IMR-90 (cell line): ENCODE results near the gene PRR9. TPM values are rescaled to one million over a fixed set of nuclear protein-coding genes. Genes with fewer than 3 reads are reported as not detected.

Experiments used
- ATAC-seq: fragments of 200-7000 bp; cut with Tn5 transposase; 2 replicates; pipeline ENCODE4 v1.9.1; 2020; ENCODE audit warnings: low read depth, mild to moderate bottlenecking, moderate library complexity
- BruUV-seq: library from RNA; stranded (reverse); fragments of 400-500 nt; replicated peaks from 2 replicates; lab custom pipeline; 2021; lab: Mats Ljungman, UMichigan
- CTCF ChIA-PET: fragments of 300-600 bp; formaldehyde crosslinking; extraction: SDS; loops from one replicate; lab custom pipeline; 2021; ENCODE audit warnings: antibody characterized with exemption; lab: Yijun Ruan, JAX
- POLR2A ChIA-PET: fragments of 300-600 bp; sonication (Branson Sonifier 250); formaldehyde crosslinking; loops from one replicate; lab custom pipeline; 2022; ENCODE audit warnings: antibody characterized with exemption; ENCODE audit not compliant: unreplicated experiment; lab: Charles Lee
- DNase-seq: peaks from one replicate; pipeline ENCODE4 v3.0.0; 2013
- H2AFZ ChIP-seq: replicated peaks from 2 replicates; pipeline ENCODE3; 2013; ENCODE audit warnings: low read length, mild to moderate bottlenecking; ENCODE audit not compliant: poor library complexity
- H2AK5ac ChIP-seq: 2 replicates; pipeline ENCODE4 v1.6.1; 2013; ENCODE audit warnings: low read depth, low read length, inconsistent platforms
- H2AK9ac ChIP-seq: replicated peaks from 2 replicates; pipeline ENCODE3; 2013; ENCODE audit warnings: mild to moderate bottlenecking, low read depth, low read length, moderate library complexity; ENCODE audit not compliant: poor library complexity
- H2BK120ac ChIP-seq: 2 replicates; pipeline ENCODE4 v1.6.1; 2013; ENCODE audit warnings: low read depth, low read length, inconsistent platforms
- H2BK15ac ChIP-seq: 3 replicates; pipeline ENCODE4 v1.6.1; 2013; ENCODE audit warnings: low read depth, low read length, inconsistent platforms
- H2BK20ac ChIP-seq: 2 replicates; pipeline ENCODE4 v1.6.1; 2013; ENCODE audit warnings: low read depth, mild to moderate bottlenecking, inconsistent platforms, low read length, moderate library complexity
- H2BK5ac ChIP-seq: 2 replicates; pipeline ENCODE4 v1.6.1; 2013; ENCODE audit warnings: mild to moderate bottlenecking, low read depth, low read length, inconsistent platforms; ENCODE audit not compliant: poor library complexity, severe bottlenecking
- H3K14ac ChIP-seq: replicated peaks from 2 replicates; pipeline ENCODE4 v1.6.1; 2013; ENCODE audit warnings: low read depth, low read length, inconsistent platforms
- H3K18ac ChIP-seq: 2 replicates; pipeline ENCODE4 v1.6.1; 2013; ENCODE audit warnings: low read depth, low read length, control low read depth
- H3K23ac ChIP-seq: 2 replicates; pipeline ENCODE4 v1.6.1; 2013; ENCODE audit warnings: low read depth, low read length, inconsistent platforms
- H3K27ac ChIP-seq: 2 replicates; pipeline ENCODE4 v1.5.1; 2013; ENCODE audit warnings: mild to moderate bottlenecking, control low read depth, low read length; ENCODE audit not compliant: insufficient read depth
- H3K27me3 ChIP-seq: 2 replicates; pipeline ENCODE4 v1.6.1; 2013; ENCODE audit warnings: low read length; ENCODE audit not compliant: control insufficient read depth, insufficient read depth
- H3K36me3 ChIP-seq: 2 replicates; pipeline ENCODE4 v1.6.1; 2013; ENCODE audit warnings: low read length, mixed read lengths; ENCODE audit not compliant: control insufficient read depth, insufficient read depth
- H3K4ac ChIP-seq: 2 replicates; pipeline ENCODE4 v1.6.1; 2013; ENCODE audit warnings: low read depth, low read length, inconsistent platforms
- H3K4me1 ChIP-seq: 2 replicates; pipeline ENCODE4 v1.6.1; 2013; ENCODE audit warnings: low read length, mixed read lengths; ENCODE audit not compliant: control insufficient read depth, insufficient read depth
- H3K4me2 ChIP-seq: 2 replicates; pipeline ENCODE4 v1.6.1; 2013; ENCODE audit warnings: low read depth, mild to moderate bottlenecking, control low read depth, low read length, moderate library complexity
- H3K4me3 ChIP-seq: 2 replicates; pipeline ENCODE4 v1.5.1; 2013; ENCODE audit warnings: low read depth, mild to moderate bottlenecking, control low read depth, low read length, moderate library complexity; ENCODE audit not compliant: insufficient read depth
- H3K56ac ChIP-seq: 2 replicates; pipeline ENCODE4 v1.6.1; 2013; ENCODE audit warnings: low read length, inconsistent platforms; ENCODE audit not compliant: insufficient read depth; ENCODE audit errors: extremely low read depth
- H3K79me1 ChIP-seq, 2 experiments: 2 replicates each; pipeline ENCODE4 v1.6.1; 2013; ENCODE audit warnings: low read length in 2 of 2, inconsistent platforms in 1 of 2, low read depth in 1 of 2
- H3K9ac ChIP-seq: 2 replicates; pipeline ENCODE4 v1.6.1; 2013; ENCODE audit warnings: low read depth, low read length, control low read depth
- H3K9me1 ChIP-seq: 2 replicates; pipeline ENCODE4 v1.6.1; 2013; ENCODE audit warnings: low read length, inconsistent platforms; ENCODE audit not compliant: insufficient read depth
- H3K9me3 ChIP-seq: 2 replicates; pipeline ENCODE4 v1.6.1; 2013; ENCODE audit warnings: low read length; ENCODE audit not compliant: control insufficient read depth, insufficient read depth
- H4K20me1 ChIP-seq: 2 replicates; pipeline ENCODE4 v1.6.1; 2013; ENCODE audit warnings: low read length, inconsistent platforms; ENCODE audit not compliant: insufficient read depth
- H4K5ac ChIP-seq: 2 replicates; pipeline ENCODE4 v1.6.1; 2013; ENCODE audit warnings: mild to moderate bottlenecking, low read depth, low read length, control low read depth
- H4K8ac ChIP-seq, 2 experiments: 2 replicates each; pipeline ENCODE4 v1.6.1; 2013; ENCODE audit warnings: low read depth in 2 of 2, low read length in 2 of 2, control low read depth in 1 of 2, inconsistent platforms in 1 of 2
- H4K91ac ChIP-seq: 2 replicates; pipeline ENCODE4 v1.6.1; 2013; ENCODE audit warnings: low read depth, low read length, inconsistent platforms; ENCODE audit not compliant: insufficient read depth
- CHD1 ChIP-seq: IDR thresholded peaks from 2 replicates; pipeline ENCODE4 v1.6.1; 2012; ENCODE audit warnings: low read depth, low read length, improper control_type of control experiment
- FOS ChIP-seq: fragments of 150-350 bp; IDR thresholded peaks from 2 replicates; pipeline ENCODE4 v1.6.1; 2016; ENCODE audit warnings: low read depth, low read length
- MXI1 ChIP-seq: IDR thresholded peaks from 2 replicates; pipeline ENCODE4 v1.6.1; 2012; ENCODE audit warnings: low read depth, mild to moderate bottlenecking, low read length, moderate library complexity, borderline replicate concordance
- NFE2L2 ChIP-seq: fragments of 150-350 bp; IDR thresholded peaks from 2 replicates; pipeline ENCODE4 v1.6.1; 2016; ENCODE audit warnings: low read depth, mild to moderate bottlenecking, low read length
- SMC3 ChIP-seq: fragments of 150-350 bp; IDR thresholded peaks from 2 replicates; pipeline ENCODE4 v1.6.1; 2016; ENCODE audit warnings: low read depth, mild to moderate bottlenecking, antibody characterized with exemption, low read length, moderate library complexity
- WGBS, 2 experiments: methylation state at CpG; one replicate each; pipeline versions ENCODE4 v1.1.5 to v1.1.7; 2013; ENCODE audit warnings: missing lambda C conversion rate in 2 of 2; ENCODE audit not compliant: insufficient read length in 1 of 2; ENCODE audit errors: extremely low coverage in 2 of 2; 5-methylcytosine and 5-hydroxymethylcytosine counted together
- dilution Hi-C: fragments of 300-500 bp; cut with HindIII; formaldehyde crosslinking; loops from one replicate; pipeline ENCODE4 v1.14.3; 2018; ENCODE audit warnings: low sequenced_read_pairs; ENCODE audit not compliant: unreplicated experiment
- in situ Hi-C: fragments of 300-500 bp; cut with MboI; formaldehyde crosslinking; loops from 3 replicates; pipeline ENCODE4 v1.14.3; 2019; ENCODE audit warnings: low sequenced_read_pairs, inconsistent platforms, mixed read lengths
- intact Hi-C: fragments of 100-400 bp; cut with micrococcal nuclease; formaldehyde crosslinking; loops from 2 replicates; pipeline ENCODE4 v1.10.0; 2022
- polyA plus RNA-seq, 3 experiments: library from polyadenylated mRNA; depleted of rRNA; stranded (reverse); fragments of >200 nt; gene quantifications; 2 replicates each; pipeline ENCODE4 v1.2.3, GENCODE V29; 2012; ENCODE audit warnings: low replicate concordance in 1 of 3
- total RNA-seq: library from RNA; depleted of rRNA; stranded (reverse); fragments of >200 nt; gene quantifications from 2 replicates; pipeline ENCODE4 v1.2.3, GENCODE V29; 2012
- TF ChIP-seq, protein P1 (sequence below): fragments of 150-350 bp; IDR thresholded peaks from 2 replicates; pipeline ENCODE4 v1.6.1; 2017; ENCODE audit warnings: mild to moderate bottlenecking, antibody characterized with exemption, low read length, low read depth

PRR9 gene
- total and polyA plus RNA-seq, 2 of the 4 experiments (the other 2 are of a cell fraction): not detected

DNA sequence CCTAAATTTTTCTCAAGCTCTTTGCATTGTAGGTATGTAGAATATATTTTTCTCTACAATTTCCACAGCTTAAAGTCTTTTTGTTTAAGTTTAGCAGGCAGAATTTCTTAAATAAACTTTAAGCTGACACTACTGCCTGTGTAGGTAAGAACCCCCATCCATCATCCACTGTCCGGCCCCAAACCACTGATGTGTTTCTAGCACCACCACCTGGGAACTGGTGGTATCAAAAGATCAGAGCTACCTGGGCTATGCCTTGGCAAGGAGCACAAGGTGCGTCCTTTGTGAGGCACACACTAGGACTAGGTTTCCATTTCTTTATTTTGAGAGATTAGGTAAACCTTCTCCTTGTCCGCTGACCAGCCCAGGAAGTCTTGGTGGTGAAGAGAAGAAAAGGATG is 24.7 kb upstream of the PRR9 start:
- Histone ChIP-seq H3K9me3 (no peaks in the 10 kb centered on the region), H3K9me1 (no peaks in the 10 kb centered on the region), H2BK120ac (no peak overlapping the region), H3K4ac (no peak overlapping the region), H3K4me3 (no peak overlapping the region), H4K5ac (no peak overlapping the region), H2BK15ac (no peak overlapping the region), H2AFZ (no peak overlapping the region), H3K36me3 (no peaks in the 10 kb centered on the region), H3K18ac (no peak overlapping the region), H3K79me1 (no peaks in the 10 kb centered on the region), H4K8ac (no peak overlapping the region), H3K56ac (no peak overlapping the region), H4K91ac (no peak overlapping the region), H3K9ac (no peak overlapping the region), H2BK20ac (no peak overlapping the region), H3K27me3 (no peaks in the 10 kb centered on the region), H3K4me2 (no peak overlapping the region), H2AK5ac (no peak overlapping the region), H3K4me1 (no peaks in the 10 kb centered on the region), H2AK9ac (no peak overlapping the region), H3K14ac (no peak overlapping the region), H4K20me1 (no peaks in the 10 kb centered on the region), H3K23ac (no peak overlapping the region), H2BK5ac (no peak overlapping the region), H3K27ac (no peak overlapping the region)
- no TSS peak for BruUV-seq
- in situ Hi-C loops (no loop called here), intact Hi-C loops (no loop called here), dilution Hi-C loops (no loop called here)
- TF ChIP-seq NFE2L2 (no peak), SMC3 (no peak), CHD1 (no peak), MXI1 (no peak), FOS (no peak)
- TF ChIP-seq, protein P1, sequence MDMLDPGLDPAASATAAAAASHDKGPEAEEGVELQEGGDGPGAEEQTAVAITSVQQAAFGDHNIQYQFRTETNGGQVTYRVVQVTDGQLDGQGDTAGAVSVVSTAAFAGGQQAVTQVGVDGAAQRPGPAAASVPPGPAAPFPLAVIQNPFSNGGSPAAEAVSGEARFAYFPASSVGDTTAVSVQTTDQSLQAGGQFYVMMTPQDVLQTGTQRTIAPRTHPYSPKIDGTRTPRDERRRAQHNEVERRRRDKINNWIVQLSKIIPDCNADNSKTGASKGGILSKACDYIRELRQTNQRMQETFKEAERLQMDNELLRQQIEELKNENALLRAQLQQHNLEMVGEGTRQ: no peak
- ATAC-seq (no peak), DNase-seq (no peak)
- CTCF ChIA-PET: no interaction called here
- POLR2A ChIA-PET: no interaction called here
- WGBS, 2 experiments: no CpG with 5 or more reads among the region's 3 CpGs
